Measurements from ENCODE around the gene FGGY. TPM values are rescaled to one million over a fixed set of nuclear protein-coding genes. Genes with fewer than 3 reads are reported as not detected.

FGGY gene
- total RNA-seq, 1 donor from 2014 or later, result 32.5 TPM

DNA sequence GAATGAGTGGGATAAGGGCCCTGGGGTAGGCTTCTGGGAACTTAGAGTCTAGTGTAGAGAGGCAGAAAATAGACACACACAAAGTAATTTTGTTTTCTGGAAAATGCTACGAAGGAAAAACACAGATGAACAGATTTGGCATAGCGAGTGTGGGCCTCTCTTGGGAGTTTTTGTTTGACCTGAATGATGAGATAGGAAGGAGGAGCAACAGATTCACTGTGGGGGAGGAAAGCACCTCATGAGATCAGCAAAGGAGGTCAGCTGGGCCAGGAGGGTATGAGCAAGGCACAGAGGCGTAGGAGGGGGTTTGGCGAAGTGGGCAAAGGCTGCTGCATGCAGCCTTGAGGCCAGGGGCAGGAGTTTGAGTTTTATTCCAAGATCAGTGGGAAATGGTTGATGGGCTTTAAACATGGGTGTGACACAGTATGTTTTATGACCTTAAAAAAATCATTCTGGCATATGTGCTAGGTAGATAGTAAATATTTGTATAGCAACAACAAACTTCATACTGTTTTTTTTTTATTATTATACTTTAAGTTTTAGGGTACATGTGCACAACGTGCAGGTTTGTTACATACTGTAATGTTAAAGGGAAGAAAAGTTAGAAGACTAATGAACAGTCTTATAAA, 57.9 kb downstream of the FGGY start:
- TF ChIP-seq CTCF (IDR thresholded peaks at IDR 0.05) (no peak), EZH2 (IDR thresholded peaks at IDR 0.05) (no peak), EZH2phosphoT487 (IDR thresholded peaks at IDR 0.05) (no peak)
- Histone ChIP-seq H3K27ac (no peak overlapping the region), H4K20me1 (ENCODE audit: low read depth) (no peaks in the 10 kb centered on the region), H3K9ac (no peak overlapping the region), H3F3A (ENCODE audit: low read depth) (no peaks in the 10 kb centered on the region), H3K4me3 (no peak overlapping the region), H3K4me2 (no peak overlapping the region), H3K9me3 (ENCODE audit: low read depth) (no peaks in the 10 kb centered on the region), H3K36me3 (no peaks in the 10 kb centered on the region), H3K79me2 (ENCODE audit: low read depth) (no peaks in the 10 kb centered on the region), H2AFZ (replicated peaks) (no peak overlapping the region), H3K4me1 (peaks cover 4% of the 10 kb centered on the region), H3K27me3 (no peaks in the 10 kb centered on the region)
- DNase-seq (ENCODE audit: low spot score), result no peak
- H3K27ac Mint-ChIP-seq, result peak overlapping the region; percentile 43
- H3K27me3 Mint-ChIP-seq (ENCODE audit: insufficient read depth, low read depth), result peaks cover 5% of the 10 kb centered on the region
- no peak overlapping the region for H3K4me3 Mint-ChIP-seq
- no peaks in the 10 kb centered on the region for H3K36me3 Mint-ChIP-seq
- H3K4me1 Mint-ChIP-seq, result peaks cover 7% of the 10 kb centered on the region
- H3K9me3 Mint-ChIP-seq, result no peaks in the 10 kb centered on the region

DNA sequence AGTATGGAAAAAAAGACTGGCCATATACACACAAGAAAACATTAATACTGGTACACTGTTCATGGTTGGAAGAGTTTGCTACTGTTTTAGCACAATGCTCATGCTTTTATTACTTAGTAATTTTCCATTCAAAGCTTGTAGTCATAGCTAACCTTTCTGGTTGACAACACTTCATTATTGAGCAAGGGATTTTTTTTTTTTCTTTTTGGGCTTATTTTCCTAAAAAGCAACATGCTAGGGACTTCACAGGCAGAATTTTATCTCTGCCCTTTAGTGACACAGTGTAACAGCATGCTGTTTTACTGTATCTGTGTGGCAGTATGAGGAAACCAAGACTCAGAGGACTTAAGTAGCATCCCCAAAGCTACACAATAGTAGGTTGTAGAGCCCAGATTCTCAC, 58.5 kb downstream of the FGGY start:
- Histone ChIP-seq H3F3A (ENCODE audit: low read depth) (no peaks in the 10 kb centered on the region), H3K4me2 (no peak overlapping the region), H3K27me3 (no peaks in the 10 kb centered on the region), H3K79me2 (ENCODE audit: low read depth) (no peaks in the 10 kb centered on the region), H3K4me3 (no peak overlapping the region), H4K20me1 (ENCODE audit: low read depth) (no peaks in the 10 kb centered on the region), H3K4me1 (peaks cover 4% of the 10 kb centered on the region), H3K9ac (no peak overlapping the region), H3K36me3 (no peaks in the 10 kb centered on the region), H3K27ac (no peak overlapping the region), H2AFZ (replicated peaks) (no peak overlapping the region), H3K9me3 (ENCODE audit: low read depth) (no peaks in the 10 kb centered on the region)
- Mint-ChIP-seq H3K27me3 (ENCODE audit: insufficient read depth, low read depth) (peaks cover 3% of the 10 kb centered on the region), H3K9me3 (no peaks in the 10 kb centered on the region), H3K4me3 (no peak overlapping the region), H3K4me1 (peaks cover 7% of the 10 kb centered on the region), H3K36me3 (no peaks in the 10 kb centered on the region), H3K27ac (no peak overlapping the region)
- DNase-seq (ENCODE audit: low spot score), result no peak
- TF ChIP-seq CTCF (IDR thresholded peaks at IDR 0.05) (no peak), EZH2 (IDR thresholded peaks at IDR 0.05) (no peak), EZH2phosphoT487 (IDR thresholded peaks at IDR 0.05) (no peak)

DNA sequence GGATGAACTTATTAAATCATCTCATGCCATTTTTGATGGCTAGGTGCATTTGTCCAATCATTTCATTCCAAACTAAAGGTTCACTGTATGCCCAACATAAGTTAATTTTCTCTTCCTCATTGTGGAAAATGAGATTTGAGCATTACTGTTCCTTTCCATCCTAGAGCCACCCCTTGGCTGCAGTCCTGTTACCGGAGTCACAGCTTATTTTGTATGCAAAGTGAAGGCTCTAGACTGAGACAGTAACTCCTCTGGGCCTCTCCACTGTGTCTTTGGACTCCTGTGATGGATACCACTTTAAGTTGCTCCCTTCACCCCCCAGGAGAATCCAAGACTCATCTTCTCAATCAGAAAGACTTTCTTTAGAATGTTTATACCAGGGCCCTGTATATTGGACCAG, 59.7 kb downstream of the FGGY start:
- no peaks in the 10 kb centered on the region for H3K36me3 Mint-ChIP-seq
- no peak overlapping the region for H3K27ac Mint-ChIP-seq
- H3K27me3 Mint-ChIP-seq (ENCODE audit: insufficient read depth, low read depth), result peaks cover 2% of the 10 kb centered on the region
- Histone ChIP-seq H2AFZ (replicated peaks) (no peak overlapping the region), H4K20me1 (ENCODE audit: low read depth) (no peaks in the 10 kb centered on the region), H3K4me1 (peaks cover 4% of the 10 kb centered on the region), H3K27me3 (no peaks in the 10 kb centered on the region), H3K27ac (no peak overlapping the region), H3K9ac (no peak overlapping the region), H3K79me2 (ENCODE audit: low read depth) (no peaks in the 10 kb centered on the region), H3K9me3 (ENCODE audit: low read depth) (no peaks in the 10 kb centered on the region), H3K36me3 (no peaks in the 10 kb centered on the region), H3K4me2 (no peak overlapping the region), H3F3A (ENCODE audit: low read depth) (no peaks in the 10 kb centered on the region), H3K4me3 (no peak overlapping the region)
- no peak for TF ChIP-seq EZH2phosphoT487 (IDR thresholded peaks at IDR 0.05)
- no peak for TF ChIP-seq EZH2 (IDR thresholded peaks at IDR 0.05)
- no peak for TF ChIP-seq CTCF (IDR thresholded peaks at IDR 0.05)
- H3K4me3 Mint-ChIP-seq, result no peak overlapping the region
- H3K4me1 Mint-ChIP-seq, result peaks cover 14% of the 10 kb centered on the region
- H3K9me3 Mint-ChIP-seq, result no peaks in the 10 kb centered on the region
- DNase-seq (ENCODE audit: low spot score), result no peak

Data from neural progenitor cell (in vitro differentiated cells).